Ishikawa (cell line): ENCODE data around the gene ZDHHC24.

Experiments
- CEBPB ChIP-seq: IDR thresholded peaks from 2 replicates; pipeline ENCODE4 v1.6.1; 2012
- CREB1 ChIP-seq: IDR thresholded peaks from 2 replicates; pipeline ENCODE4 v1.6.1; 2012; ENCODE audit warnings: low read depth
- EGR1 ChIP-seq: IDR thresholded peaks from 2 replicates; pipeline ENCODE4 v1.6.1; 2012
- EP300 ChIP-seq: IDR thresholded peaks from 2 replicates; pipeline ENCODE4 v1.6.1; 2012; ENCODE audit warnings: borderline replicate concordance
- FOXM1 ChIP-seq: IDR thresholded peaks from 2 replicates; pipeline ENCODE4 v1.6.1; 2012; ENCODE audit warnings: low read depth, borderline replicate concordance
- MAX ChIP-seq: IDR thresholded peaks from 2 replicates; pipeline ENCODE4 v1.6.1; 2012
- NFIC ChIP-seq: IDR thresholded peaks from 2 replicates; pipeline ENCODE4 v1.6.1; 2012
- RAD21 ChIP-seq: IDR thresholded peaks from 2 replicates; pipeline ENCODE4 v1.6.1; 2012; ENCODE audit warnings: low read depth
- REST ChIP-seq: IDR thresholded peaks from 2 replicates; pipeline ENCODE4 v1.6.1; 2012; ENCODE audit warnings: low read depth, mild to moderate bottlenecking
- TAF1 ChIP-seq: IDR thresholded peaks from 2 replicates; pipeline ENCODE4 v1.6.1; 2012; ENCODE audit warnings: low read depth, mild to moderate bottlenecking
- TCF12 ChIP-seq: IDR thresholded peaks from 2 replicates; pipeline ENCODE4 v1.6.1; 2012; ENCODE audit warnings: low read depth
- TEAD4 ChIP-seq: IDR thresholded peaks from 2 replicates; pipeline ENCODE4 v1.6.1; 2012
- USF1 ChIP-seq: IDR thresholded peaks from 2 replicates; pipeline ENCODE4 v1.6.1; 2012
- YY1 ChIP-seq: IDR thresholded peaks from 2 replicates; pipeline ENCODE4 v1.6.1; 2012; ENCODE audit warnings: low read depth
- ZBTB7A ChIP-seq: IDR thresholded peaks from 2 replicates; pipeline ENCODE4 v1.6.1; 2012; ENCODE audit warnings: low read depth

Gene ZDHHC24

GRCh38 chr11:66556086-66556485 is 10.2 kb upstream of the ZDHHC24 start:
- TF ChIP-seq ZBTB7A = no peak
- TF ChIP-seq TCF12 = no peak
- no peak for TF ChIP-seq USF1
- TF ChIP-seq EGR1 = no peak
- no peak for TF ChIP-seq TAF1
- no peak for TF ChIP-seq CREB1
- TF ChIP-seq EP300 = no peak
- TF ChIP-seq CEBPB = no peak
- TF ChIP-seq NFIC = no peak
- TF ChIP-seq MAX = no peak
- no peak for TF ChIP-seq TEAD4
- no peak for TF ChIP-seq FOXM1
- TF ChIP-seq REST = no peak
- TF ChIP-seq YY1 = no peak
- TF ChIP-seq RAD21 = no peak

GRCh38 chr11:66555416-66555815 is 9.6 kb upstream of the ZDHHC24 start:
- no peak for TF ChIP-seq CREB1
- TF ChIP-seq CEBPB = no peak
- no peak for TF ChIP-seq MAX
- TF ChIP-seq YY1 = no peak
- TF ChIP-seq REST = no peak
- TF ChIP-seq NFIC = no peak
- no peak for TF ChIP-seq FOXM1
- TF ChIP-seq EP300 = no peak
- TF ChIP-seq TCF12 = no peak
- no peak for TF ChIP-seq TAF1
- no peak for TF ChIP-seq USF1
- TF ChIP-seq TEAD4 = no peak
- TF ChIP-seq RAD21 = no peak
- no peak for TF ChIP-seq ZBTB7A
- no peak for TF ChIP-seq EGR1

- no peak for TF ChIP-seq TAF1
- TF ChIP-seq NFIC = no peak
- no peak for TF ChIP-seq EP300
- TF ChIP-seq USF1 = no peak
- no peak for TF ChIP-seq CREB1
- TF ChIP-seq REST = no peak
- no peak for TF ChIP-seq MAX
- TF ChIP-seq YY1 = no peak
- TF ChIP-seq ZBTB7A = no peak
- no peak for TF ChIP-seq TCF12
- no peak for TF ChIP-seq TEAD4
- TF ChIP-seq EGR1 = no peak
- TF ChIP-seq FOXM1 = no peak
- no peak for TF ChIP-seq CEBPB
- TF ChIP-seq RAD21 = no peak
Observed at GRCh38 chr11:66554602-66555001, 8.8 kb upstream of the ZDHHC24 start.

GRCh38 chr11:66550887-66551286 is 5.0 kb upstream of the ZDHHC24 start:
- TF ChIP-seq USF1 = no peak
- TF ChIP-seq REST = no peak
- no peak for TF ChIP-seq CREB1
- TF ChIP-seq RAD21 = no peak
- no peak for TF ChIP-seq TCF12
- TF ChIP-seq FOXM1 = no peak
- TF ChIP-seq EGR1 = no peak
- TF ChIP-seq YY1 = no peak
- no peak for TF ChIP-seq NFIC
- TF ChIP-seq CEBPB = no peak
- no peak for TF ChIP-seq EP300
- TF ChIP-seq TEAD4 = no peak
- no peak for TF ChIP-seq TAF1
- no peak for TF ChIP-seq MAX
- no peak for TF ChIP-seq ZBTB7A
